ENCODE results near the gene HCN4. TPM values are rescaled to one million over a fixed set of nuclear protein-coding genes. Genes with fewer than 3 reads are reported as not detected.

HCN4 gene
- total RNA-seq, 1 donor from 2014 or later, result 1.4 TPM

GRCh38 chr15:73336756-73337155 lies 32.0 kb downstream of the HCN4 start:
- no peak for TF ChIP-seq CTCF (IDR thresholded peaks at IDR 0.05; ENCODE audit: insufficient read depth, low read length, poor library complexity, severe bottlenecking)
- Histone ChIP-seq H3K27me3 (ENCODE audit: control insufficient read depth, insufficient read depth, low read length) (no peaks in the 10 kb centered on the region), H3K4me3 (ENCODE audit: low read depth, low read length) (no peak overlapping the region), H3K36me3 (ENCODE audit: control insufficient read depth, insufficient read depth, low read length) (no peaks in the 10 kb centered on the region)
- DNase-seq (ENCODE audit: low read depth), result no peak

GRCh38 chr15:73335471-73335870 lies 33.3 kb downstream of the HCN4 start:
- Histone ChIP-seq H3K36me3 (ENCODE audit: control insufficient read depth, insufficient read depth, low read length) (no peaks in the 10 kb centered on the region), H3K27me3 (ENCODE audit: control insufficient read depth, insufficient read depth, low read length) (no peaks in the 10 kb centered on the region), H3K4me3 (ENCODE audit: low read depth, low read length) (no peak overlapping the region)
- no peak for DNase-seq (ENCODE audit: low read depth)
- no peak for TF ChIP-seq CTCF (IDR thresholded peaks at IDR 0.05; ENCODE audit: insufficient read depth, low read length, poor library complexity, severe bottlenecking)

- no peaks in the 10 kb centered on the region for H3K27me3 ChIP-seq (ENCODE audit: control insufficient read depth, insufficient read depth, low read length)
- H3K36me3 ChIP-seq (ENCODE audit: control insufficient read depth, insufficient read depth, low read length), result no peaks in the 10 kb centered on the region
- TF ChIP-seq CTCF (IDR thresholded peaks at IDR 0.05; ENCODE audit: insufficient read depth, low read length, poor library complexity, severe bottlenecking), result no peak
- H3K4me3 ChIP-seq (ENCODE audit: low read depth, low read length), result no peak overlapping the region
- DNase-seq (ENCODE audit: low read depth), result no peak
Observed at GRCh38 chr15:73335026-73335425, 33.7 kb downstream of the HCN4 start.

- Histone ChIP-seq H3K4me3 (ENCODE audit: low read depth, low read length) (no peak overlapping the region), H3K36me3 (ENCODE audit: control insufficient read depth, insufficient read depth, low read length) (no peaks in the 10 kb centered on the region), H3K27me3 (ENCODE audit: control insufficient read depth, insufficient read depth, low read length) (peaks cover 3% of the 10 kb centered on the region)
- TF ChIP-seq CTCF (IDR thresholded peaks at IDR 0.05; ENCODE audit: insufficient read depth, low read length, poor library complexity, severe bottlenecking), result no peak
- DNase-seq (ENCODE audit: low read depth), result no peak
Observed at GRCh38 chr15:73334086-73334485, 34.7 kb downstream of the HCN4 start.

- peaks cover 3% of the 10 kb centered on the region for H3K27me3 ChIP-seq (ENCODE audit: control insufficient read depth, insufficient read depth, low read length)
- no peak overlapping the region for H3K4me3 ChIP-seq (ENCODE audit: low read depth, low read length)
- no peak for DNase-seq (ENCODE audit: low read depth)
- H3K36me3 ChIP-seq (ENCODE audit: control insufficient read depth, insufficient read depth, low read length), result no peaks in the 10 kb centered on the region
- TF ChIP-seq CTCF (IDR thresholded peaks at IDR 0.05; ENCODE audit: insufficient read depth, low read length, poor library complexity, severe bottlenecking), result no peak
Observed at GRCh38 chr15:73333001-73333400, 35.8 kb downstream of the HCN4 start.

All from kidney epithelial cell (primary cell).